NT2/D1 (cell line): ENCODE results near the gene TBX4.

Experiments used
- SUZ12 ChIP-seq: IDR thresholded peaks from 2 replicates; pipeline ENCODE4 v1.6.1; 2011; ENCODE audit not compliant: insufficient read length, insufficient read depth; ENCODE audit errors: extremely low read depth
- YY1 ChIP-seq: IDR thresholded peaks from 2 replicates; pipeline ENCODE4 v1.6.1; 2011; ENCODE audit not compliant: insufficient read length, insufficient read depth
- ZNF274 ChIP-seq: IDR thresholded peaks from 2 replicates; pipeline ENCODE4 v1.6.1; 2011; ENCODE audit warnings: mild to moderate bottlenecking, low read depth, low read length

DNA sequence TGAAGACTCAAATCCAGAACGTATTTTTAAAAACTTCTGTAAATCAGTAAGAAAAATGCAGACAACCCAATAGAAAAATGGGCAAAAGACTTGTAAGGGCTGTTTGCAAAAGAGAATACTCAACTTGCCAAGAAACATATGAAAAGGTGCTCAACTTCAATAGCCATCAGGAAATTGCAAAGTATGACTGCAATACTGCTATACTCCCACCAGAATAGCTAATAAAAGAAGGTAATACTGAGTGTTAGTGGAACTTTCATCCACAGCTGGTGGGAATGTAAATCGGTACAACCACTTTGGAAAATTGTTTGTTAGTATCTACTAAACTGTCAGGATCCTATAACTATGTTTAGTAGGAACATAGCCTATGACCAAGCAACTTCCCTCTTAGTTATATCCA lies 48.1 kb downstream of the TBX4 start:
- no peak for TF ChIP-seq YY1
- no peak for TF ChIP-seq ZNF274
- no peak for TF ChIP-seq SUZ12
